GM12874 (cell line): ENCODE data around the gene PTGER3.

Experiments used
- TF ChIP-seq, protein P1 (sequence below): IDR thresholded peaks from 2 replicates; pipeline ENCODE4 v1.5.1; 2011; ENCODE audit warnings: low read depth, mild to moderate bottlenecking, control low read depth, low read length, moderate library complexity; ENCODE audit not compliant: insufficient read depth

PTGER3 gene

DNA sequence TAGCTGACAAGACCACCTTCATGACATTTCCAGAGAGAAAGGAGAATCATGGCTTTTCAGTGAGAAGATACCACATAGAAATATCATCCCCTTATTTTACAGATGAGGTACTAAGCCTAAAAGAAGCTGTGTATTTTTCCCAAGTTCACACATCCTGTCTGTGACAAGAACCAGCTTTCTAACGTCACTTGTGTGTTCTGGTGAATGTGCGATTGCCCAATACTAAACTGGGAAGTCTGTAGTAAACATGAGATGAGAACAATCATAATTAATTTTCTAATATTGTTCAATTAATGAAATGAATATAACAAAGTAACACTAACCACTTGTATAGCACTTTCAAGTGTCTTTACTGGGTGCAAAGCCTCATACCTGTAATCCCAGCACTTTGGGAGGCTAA lies 46.0 kb downstream of the PTGER3 start:
- TF ChIP-seq, protein P1, sequence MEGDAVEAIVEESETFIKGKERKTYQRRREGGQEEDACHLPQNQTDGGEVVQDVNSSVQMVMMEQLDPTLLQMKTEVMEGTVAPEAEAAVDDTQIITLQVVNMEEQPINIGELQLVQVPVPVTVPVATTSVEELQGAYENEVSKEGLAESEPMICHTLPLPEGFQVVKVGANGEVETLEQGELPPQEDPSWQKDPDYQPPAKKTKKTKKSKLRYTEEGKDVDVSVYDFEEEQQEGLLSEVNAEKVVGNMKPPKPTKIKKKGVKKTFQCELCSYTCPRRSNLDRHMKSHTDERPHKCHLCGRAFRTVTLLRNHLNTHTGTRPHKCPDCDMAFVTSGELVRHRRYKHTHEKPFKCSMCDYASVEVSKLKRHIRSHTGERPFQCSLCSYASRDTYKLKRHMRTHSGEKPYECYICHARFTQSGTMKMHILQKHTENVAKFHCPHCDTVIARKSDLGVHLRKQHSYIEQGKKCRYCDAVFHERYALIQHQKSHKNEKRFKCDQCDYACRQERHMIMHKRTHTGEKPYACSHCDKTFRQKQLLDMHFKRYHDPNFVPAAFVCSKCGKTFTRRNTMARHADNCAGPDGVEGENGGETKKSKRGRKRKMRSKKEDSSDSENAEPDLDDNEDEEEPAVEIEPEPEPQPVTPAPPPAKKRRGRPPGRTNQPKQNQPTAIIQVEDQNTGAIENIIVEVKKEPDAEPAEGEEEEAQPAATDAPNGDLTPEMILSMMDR: no peak

DNA sequence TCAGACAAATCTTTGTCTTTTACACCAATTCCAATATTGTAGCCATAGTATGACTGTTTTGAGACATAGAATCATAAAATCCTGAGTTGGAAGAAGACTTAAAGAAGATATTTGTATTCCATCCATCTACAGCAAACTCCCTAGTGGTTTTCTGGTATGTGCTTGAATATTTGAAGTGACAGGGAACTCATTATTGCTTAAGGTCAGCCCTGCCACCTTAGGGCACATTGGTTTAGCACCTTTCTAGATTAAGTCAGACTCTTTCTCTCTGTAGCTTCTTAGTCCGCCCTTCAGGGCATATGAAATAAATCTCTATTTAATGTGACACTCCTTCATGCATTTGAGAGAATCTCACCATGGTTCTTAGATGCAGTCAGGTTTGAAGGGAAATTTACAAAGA lies 49.8 kb downstream of the PTGER3 start:
- TF ChIP-seq, protein P1: no peak

DNA sequence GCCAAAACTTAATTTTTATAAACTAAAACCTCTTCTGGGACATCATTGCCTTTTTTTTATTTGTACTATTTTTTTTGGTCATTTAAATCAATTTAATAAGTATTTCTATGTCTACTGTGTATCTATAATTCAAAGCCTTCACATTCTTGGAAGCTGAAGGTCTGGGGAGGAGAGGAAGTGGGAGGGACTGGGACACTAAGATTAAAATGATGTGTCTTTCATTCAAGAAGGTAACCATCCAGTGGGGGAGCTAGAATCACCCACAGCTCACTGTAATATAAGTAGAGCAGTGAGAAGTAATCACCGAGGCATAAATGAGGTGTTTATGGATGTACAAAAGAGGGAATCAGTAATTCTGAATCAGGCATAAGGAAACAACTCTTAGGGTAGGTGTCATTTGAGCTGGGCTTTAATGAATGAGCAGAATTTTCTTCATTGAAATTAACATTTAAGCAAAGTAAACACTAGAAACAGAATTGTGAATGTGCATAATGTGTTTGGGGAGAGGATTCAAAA lies 52.8 kb downstream of the PTGER3 start:
- TF ChIP-seq, protein P1: no peak

DNA sequence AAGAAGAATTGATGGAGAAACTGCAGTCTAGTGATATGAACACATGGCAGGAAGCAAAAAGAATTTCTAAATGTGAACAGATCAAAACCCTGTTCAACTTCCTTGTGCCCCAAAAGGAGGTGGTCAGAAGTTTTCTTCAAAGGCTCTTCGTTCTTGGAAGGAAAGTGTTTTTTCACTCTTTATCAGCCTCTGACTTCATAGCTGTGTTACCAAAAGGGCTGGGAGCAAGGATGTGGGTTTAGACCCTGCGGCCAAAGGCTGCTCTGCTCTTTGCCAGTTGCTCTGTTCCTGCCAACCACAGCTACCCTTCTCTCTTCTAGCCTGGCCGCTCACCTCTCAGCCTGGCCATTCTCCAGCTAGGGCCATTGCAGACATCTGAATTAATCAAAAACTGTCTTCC lies 53.8 kb downstream of the PTGER3 start:
- TF ChIP-seq, protein P1: no peak

DNA sequence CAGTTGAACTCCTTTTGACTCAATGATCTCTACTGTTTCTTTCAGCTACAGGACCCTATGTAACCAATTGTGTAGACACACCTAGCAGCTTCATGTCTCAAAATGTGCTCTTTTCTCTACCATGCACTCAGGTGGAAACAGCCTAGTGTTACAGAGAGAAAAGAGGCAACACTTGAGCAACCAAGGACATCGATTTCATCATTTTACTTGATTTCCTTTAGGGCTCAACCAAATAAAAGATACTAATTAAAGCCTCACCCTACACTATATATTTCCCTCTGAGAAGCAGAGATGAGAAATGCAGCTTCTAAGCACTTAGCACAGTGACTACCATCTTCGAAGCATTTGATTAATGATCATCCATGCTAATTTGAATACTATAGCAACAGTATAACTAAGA lies 55.1 kb downstream of the PTGER3 start:
- TF ChIP-seq, protein P1: no peak

DNA sequence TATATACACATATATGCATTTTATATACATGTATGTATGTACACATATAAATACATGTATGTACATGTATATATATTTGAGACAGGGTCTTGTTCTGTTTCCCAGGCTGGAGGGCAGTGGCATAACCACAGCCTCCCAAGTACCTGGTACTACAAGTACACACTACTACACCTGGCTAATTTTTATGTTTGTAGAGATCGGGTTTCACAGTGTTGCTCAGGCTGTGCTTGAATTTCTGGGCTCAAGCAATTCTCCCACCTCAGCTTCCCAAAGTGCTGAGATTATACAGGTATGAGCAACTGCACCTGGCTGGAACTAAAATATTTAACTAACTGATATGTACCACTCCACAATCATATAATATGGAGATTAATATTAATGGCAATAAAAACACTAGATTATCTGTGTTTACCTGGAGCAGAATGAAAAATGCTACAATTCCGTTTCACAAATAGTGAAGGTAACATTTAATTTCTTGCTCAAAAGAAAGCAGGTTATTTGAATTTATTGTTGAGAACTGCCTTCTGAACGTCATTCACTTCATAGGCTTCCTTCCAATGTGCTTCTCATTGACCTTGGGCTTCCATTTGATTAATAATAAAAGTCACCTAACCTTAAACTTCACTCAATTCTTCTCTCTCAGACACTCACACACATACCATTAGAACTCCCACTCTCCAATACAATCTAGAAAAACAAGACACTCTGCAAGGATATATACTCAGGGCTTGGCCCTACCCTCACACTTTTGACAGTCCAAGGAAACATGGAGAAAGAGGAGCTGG lies 57.0 kb downstream of the PTGER3 start:
- TF ChIP-seq, protein P1: no peak

DNA sequence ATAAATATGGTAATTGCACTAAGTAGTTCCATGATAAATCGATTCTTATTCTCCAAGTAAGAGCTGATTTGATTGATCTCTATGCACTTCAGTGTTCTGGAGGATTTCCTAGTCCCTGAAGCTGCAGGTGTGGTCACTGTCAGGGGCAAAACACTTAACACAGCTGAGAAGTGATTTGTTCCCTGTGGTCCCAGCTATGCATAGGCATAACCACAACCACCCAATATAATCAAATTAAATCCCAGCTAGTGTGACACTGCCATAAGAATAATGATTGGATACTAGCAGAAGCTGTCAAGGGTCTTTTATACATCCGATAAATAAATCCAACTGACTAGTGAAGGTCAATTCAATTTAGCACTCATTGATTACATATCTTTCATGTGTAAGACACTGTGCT lies 60.1 kb downstream of the PTGER3 start:
- TF ChIP-seq, protein P1: no peak
